Putamen (tissue), 1 donor: Measurements from ENCODE around the gene ZNF646.

Source experiments
- DNase-seq: peaks from one replicate; pipeline ENCODE4 v3.0.0-alpha.2; 2016; ENCODE audit warnings: low spot score

ZNF646 gene

DNA sequence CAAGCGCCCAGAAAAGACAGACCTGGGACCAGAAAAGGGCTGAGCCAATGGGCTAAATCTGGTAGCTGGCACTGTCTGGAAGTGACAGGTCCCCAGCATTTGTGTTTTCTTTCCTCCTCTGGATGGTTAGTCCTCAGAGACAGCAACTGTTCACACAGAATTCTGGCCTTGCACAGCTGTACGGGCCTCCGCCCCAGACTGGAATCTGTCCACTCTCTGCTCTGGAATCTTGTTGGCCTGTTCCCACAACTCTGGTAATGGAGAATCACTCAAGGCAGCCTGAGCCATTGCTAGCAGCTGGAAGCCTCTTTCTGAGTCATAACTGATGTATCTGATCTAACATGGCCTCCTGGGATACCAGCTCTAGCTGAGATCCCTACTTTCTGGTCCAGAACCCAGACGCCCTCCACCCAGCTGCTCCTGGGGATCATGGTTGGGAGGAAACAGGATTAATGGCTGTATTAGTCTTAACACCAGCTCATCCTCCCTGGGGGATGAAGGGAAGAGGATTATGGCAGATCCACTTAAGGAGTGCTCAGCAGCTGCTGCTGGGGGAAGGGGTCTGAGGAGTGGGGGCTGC is 9.2 kb upstream of the ZNF646 start:
- no peak for DNase-seq

DNA sequence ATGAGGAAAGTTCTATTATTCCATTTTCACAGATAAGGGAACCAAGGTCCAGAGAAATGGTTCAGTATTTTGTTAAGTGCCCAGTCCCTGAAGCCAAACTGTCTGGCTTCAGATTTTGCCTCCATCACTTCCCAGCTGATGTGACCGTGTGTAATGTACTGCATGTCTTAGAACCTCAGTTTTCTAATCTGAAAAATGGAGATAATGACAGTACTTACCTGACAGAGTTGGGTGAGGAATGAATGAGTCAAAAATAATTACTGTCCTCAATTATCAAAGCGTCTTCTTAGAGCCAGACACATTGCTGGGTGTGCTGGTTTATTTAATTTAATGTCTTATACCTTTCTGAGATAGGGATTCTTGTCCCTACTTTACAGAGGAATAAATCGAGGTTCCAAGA is 6.9 kb upstream of the ZNF646 start:
- DNase-seq: no peak

DNA sequence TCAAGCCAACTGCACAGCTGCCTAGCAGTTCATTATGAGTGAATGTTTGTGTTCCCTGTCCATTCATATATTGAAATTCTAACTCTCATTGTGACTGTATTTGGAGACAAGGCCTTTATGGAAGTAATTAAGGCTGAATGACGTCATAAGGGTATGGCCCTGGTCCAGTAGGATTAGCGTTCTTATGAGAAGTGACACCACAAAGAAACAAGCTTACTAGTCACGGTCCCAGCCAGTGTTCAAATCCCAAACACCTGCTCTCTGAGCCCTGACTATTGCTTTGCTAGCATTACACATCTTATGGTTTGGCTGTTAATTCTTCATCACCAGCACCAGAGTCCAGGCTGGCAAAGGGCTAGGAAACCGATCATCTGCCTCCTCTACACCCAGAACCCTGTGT is 2.4 kb upstream of the ZNF646 start:
- DNase-seq: no peak

DNA sequence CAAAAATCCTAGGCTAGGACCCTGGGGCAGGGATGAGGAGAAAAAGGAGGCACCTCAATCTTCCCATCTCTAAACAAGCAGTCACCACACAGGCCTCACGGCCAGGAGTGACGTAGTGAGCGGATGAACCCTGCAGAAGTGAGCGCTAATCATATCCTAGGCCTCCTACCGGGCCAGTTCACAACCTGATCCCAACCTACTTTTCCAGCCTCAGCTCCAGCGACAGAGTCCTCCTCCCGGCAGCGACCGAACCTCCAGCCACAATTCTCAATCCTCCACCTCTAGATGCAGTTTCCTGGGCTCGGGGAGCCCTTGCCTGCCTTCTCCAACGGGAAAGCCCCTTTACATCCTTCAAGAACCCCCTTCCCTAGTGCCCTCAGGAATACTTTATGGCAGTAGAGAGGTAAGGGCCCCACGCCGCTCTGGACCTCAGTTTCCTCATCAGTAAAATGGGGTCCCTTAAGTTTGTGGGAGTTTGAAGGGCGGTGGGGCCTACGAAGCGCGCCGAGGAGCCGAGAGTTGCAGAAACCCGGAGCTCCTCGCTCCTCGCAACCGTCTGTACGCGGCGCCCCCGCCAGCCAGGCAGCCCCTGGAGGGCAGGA is 1.6 kb upstream of the ZNF646 start:
- no peak for DNase-seq

DNA sequence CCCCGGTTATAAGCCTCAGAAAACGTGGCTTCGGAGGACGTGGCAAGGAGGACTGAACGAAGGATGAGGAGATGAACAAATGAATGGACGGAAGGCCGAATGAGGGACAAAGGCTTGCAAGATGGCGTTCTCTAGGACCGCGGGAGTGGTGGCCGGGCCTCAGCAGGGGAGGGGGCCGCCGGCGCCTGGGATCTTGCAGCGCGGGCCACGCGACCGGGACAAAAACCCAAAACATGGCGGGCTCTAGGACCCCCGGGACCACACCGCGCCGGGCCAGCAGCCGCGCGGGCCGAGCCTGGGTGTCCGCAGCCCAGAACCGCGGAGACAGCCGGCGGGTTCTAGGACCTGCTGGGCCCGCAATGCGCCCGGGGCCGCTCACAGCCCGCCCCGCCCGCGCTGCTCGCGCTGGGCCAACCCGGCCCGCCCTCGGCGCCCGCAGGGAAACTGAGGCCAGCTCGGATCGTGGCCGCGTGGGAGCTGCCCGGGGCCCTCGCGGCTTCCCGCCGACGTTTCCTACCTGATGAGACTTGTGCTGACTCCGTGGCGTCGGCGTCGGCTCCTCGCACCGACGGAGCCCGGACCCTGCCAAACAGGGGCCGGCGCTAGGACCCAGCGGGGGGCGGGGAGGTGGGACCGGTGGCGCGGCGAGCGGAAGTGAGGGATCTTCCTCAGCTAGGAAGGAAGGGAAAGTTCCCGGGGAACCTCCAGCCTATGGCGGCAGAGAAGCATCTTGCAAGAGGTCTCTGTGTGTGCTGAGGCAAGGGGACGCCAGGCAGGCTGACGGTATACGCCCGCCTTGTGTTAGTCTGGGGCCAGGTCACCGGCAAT is 866 bp upstream of the ZNF646 start:
- peak; percentile 90 for DNase-seq

DNA sequence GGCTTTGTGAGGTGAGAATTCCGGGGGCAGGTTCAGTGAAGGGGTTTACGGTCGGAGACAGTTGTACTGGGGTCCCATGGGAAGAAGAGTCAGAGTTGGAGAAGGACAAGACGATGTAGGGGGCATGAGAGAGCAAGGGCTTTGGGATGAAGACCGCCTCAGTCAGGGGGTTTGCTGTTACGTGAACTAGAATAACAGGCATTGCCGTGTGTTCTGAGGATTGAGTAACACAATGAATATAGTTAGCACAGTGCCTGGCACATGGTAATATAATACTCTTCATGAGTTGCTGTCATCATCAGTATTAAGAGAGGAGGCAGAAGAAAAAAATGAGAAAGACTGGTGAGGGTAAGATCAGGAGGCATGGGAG is 577 bp downstream of the ZNF646 start:
- DNase-seq: no peak

DNA sequence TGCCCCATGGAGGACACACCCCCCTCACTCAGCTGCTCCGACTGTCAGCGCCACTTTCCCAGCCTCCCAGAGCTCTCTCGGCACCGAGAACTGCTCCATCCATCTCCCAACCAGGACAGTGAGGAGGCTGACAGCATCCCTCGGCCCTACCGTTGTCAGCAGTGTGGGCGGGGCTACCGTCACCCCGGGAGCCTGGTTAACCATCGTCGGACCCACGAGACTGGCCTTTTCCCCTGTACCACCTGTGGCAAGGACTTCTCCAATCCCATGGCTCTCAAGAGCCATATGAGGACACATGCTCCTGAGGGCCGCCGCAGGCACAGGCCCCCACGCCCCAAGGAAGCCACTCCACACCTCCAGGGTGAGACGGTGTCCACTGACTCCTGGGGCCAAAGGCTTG is 2.1 kb downstream of the ZNF646 start:
- no peak for DNase-seq

DNA sequence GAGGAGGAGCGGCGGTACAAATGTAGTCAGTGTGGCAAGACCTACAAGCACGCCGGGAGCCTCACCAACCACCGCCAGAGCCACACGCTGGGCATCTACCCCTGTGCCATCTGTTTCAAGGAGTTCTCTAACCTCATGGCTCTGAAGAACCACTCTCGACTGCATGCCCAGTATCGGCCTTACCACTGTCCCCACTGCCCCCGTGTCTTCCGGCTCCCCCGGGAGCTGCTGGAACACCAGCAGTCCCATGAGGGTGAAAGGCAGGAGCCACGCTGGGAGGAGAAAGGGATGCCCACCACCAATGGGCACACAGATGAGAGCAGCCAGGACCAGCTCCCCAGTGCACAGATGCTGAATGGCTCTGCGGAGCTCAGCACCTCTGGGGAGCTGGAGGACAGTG is 2.8 kb downstream of the ZNF646 start:
- DNase-seq: no peak

DNA sequence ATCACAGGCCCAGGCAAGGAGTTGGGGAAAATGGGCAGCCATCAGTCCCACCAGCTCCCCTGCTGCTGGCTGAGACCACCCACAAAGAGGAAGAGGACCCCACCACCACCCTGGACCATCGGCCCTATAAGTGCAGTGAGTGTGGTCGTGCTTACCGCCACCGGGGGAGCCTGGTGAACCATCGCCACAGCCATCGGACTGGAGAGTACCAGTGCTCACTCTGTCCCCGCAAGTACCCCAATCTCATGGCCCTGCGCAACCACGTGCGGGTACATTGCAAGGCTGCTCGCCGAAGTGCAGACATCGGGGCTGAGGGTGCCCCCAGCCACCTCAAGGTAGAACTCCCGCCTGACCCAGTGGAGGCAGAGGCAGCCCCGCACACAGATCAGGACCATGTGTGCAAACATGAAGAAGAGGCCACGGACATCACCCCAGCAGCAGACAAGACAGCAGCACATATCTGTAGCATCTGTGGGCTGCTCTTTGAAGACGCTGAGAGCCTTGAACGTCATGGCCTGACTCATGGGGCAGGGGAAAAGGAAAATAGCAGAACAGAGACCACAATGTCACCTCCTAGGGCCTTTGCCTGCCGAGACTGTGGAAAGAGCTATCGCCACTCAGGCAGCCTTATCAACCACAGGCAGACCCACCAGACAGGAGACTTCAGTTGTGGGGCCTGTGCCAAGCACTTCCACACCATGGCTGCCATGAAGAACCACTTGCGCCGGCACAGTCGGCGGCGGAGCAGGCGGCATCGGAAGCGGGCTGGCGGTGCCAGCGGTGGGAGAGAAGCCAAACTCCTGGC is 3.6 kb downstream of the ZNF646 start:
- DNase-seq: no peak

DNA sequence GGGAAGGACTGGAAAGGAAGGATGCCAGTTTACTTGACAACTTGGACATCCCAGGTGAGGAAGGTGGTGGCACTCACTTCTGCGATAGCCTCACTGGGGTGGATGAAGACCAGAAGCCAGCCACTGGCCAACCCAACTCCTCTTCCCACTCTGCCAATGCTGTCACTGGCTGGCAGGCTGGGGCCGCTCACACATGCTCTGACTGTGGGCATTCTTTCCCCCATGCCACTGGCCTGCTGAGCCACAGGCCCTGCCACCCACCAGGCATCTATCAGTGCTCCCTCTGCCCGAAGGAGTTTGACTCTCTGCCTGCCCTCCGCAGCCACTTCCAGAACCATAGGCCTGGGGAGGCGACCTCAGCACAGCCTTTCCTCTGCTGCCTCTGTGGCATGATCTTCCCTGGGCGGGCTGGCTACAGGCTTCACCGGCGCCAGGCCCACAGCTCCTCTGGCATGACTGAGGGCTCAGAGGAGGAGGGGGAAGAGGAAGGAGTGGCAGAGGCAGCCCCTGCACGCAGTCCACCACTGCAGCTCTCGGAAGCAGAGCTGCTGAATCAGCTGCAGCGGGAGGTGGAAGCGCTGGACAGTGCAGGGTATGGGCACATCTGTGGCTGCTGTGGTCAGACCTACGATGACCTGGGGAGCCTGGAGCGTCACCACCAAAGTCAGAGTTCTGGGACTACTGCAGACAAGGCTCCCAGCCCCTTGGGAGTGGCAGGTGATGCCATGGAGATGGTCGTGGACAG is 4.5 kb downstream of the ZNF646 start:
- DNase-seq: no peak

DNA sequence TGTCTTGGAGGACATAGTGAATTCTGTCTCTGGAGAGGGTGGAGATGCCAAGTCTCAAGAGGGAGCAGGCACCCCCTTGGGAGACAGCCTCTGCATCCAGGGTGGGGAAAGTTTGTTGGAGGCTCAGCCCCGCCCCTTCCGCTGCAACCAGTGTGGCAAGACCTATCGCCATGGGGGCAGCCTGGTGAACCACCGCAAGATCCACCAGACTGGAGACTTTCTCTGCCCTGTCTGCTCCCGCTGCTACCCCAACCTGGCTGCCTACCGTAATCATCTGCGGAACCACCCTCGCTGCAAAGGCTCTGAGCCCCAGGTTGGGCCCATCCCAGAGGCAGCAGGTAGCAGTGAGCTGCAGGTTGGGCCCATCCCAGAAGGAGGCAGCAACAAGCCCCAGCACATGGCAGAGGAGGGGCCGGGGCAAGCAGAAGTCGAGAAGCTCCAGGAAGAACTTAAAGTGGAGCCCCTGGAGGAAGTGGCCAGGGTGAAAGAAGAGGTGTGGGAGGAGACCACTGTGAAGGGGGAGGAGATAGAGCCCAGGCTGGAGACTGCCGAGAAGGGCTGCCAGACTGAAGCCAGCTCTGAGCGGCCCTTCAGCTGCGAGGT is 5.2 kb downstream of the ZNF646 start:
- DNase-seq: no peak

DNA sequence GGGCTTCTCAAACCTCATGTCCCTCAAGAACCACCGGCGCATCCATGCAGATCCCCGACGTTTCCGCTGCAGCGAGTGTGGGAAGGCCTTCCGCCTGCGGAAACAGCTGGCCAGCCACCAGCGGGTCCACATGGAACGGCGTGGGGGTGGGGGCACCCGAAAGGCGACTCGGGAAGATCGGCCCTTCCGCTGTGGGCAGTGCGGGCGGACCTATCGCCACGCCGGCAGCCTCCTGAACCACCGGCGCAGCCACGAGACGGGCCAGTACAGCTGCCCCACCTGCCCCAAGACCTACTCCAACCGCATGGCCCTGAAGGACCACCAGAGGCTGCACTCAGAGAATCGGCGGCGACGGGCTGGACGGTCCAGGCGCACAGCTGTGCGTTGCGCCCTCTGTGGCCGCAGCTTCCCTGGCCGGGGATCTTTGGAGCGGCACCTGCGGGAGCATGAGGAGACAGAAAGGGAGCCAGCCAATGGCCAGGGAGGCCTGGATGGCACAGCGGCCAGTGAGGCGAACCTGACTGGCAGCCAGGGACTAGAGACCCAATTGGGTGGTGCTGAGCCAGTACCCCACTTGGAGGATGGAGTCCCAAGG is 5.9 kb downstream of the ZNF646 start:
- DNase-seq: no peak

DNA sequence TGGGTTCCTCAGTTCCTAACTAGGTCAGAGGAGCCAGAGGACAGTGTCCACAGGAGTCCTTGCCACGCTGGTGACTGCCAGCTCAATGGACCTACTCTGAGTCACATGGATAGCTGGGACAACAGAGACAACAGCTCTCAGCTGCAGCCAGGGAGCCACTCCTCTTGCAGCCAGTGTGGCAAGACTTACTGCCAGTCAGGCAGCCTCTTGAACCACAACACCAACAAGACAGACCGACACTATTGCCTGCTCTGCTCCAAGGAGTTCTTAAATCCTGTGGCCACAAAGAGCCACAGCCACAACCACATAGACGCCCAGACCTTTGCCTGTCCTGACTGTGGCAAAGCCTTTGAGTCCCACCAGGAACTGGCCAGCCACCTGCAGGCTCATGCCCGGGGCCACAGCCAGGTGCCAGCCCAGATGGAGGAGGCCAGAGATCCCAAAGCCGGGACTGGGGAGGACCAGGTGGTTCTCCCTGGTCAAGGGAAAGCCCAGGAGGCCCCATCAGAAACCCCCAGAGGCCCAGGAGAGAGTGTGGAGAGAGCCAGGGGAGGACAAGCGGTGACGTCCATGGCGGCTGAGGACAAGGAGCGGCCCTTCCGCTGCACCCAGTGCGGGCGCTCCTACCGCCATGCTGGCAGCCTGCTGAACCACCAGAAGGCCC is 6.7 kb downstream of the ZNF646 start:
- DNase-seq: no peak

DNA sequence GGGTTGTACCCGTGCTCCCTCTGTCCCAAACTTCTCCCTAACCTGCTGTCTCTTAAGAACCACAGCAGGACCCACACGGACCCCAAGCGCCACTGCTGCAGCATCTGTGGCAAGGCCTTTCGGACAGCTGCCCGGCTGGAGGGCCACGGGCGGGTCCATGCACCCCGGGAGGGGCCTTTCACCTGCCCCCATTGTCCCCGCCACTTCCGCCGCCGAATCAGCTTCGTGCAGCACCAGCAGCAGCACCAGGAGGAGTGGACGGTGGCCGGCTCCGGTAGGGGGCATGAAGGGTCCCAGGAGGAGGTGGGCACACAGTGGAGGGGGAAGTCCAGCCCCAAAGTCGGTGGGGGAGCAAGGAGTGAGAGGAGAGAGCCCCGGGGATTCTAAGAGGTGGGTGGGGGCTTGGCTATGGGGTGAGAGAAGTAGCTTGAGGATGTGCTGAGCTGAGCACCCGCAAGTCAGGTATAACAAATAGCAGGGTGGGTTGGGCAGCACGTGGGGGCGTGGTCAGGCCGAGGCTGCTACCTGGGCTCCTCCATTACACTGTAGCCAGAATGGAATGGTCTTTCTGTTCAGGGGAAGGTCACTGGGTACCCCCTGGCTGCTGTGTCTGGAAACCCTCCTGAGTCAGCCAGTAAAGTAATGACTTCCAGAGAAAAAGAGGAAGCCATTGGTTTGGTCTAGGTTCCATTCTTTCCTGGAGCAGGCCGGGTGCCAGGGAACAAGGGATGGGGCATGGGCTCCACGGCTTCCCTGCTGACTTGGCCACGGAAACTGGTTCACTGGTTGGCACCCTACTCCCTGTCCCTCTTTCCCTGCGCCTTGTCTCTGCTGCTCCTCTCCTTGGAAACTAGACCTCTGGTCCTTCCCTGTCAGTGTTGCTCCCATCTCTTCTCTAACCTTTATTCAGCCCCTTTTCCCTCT is 7.5 kb downstream of the ZNF646 start:
- DNase-seq: no peak

DNA sequence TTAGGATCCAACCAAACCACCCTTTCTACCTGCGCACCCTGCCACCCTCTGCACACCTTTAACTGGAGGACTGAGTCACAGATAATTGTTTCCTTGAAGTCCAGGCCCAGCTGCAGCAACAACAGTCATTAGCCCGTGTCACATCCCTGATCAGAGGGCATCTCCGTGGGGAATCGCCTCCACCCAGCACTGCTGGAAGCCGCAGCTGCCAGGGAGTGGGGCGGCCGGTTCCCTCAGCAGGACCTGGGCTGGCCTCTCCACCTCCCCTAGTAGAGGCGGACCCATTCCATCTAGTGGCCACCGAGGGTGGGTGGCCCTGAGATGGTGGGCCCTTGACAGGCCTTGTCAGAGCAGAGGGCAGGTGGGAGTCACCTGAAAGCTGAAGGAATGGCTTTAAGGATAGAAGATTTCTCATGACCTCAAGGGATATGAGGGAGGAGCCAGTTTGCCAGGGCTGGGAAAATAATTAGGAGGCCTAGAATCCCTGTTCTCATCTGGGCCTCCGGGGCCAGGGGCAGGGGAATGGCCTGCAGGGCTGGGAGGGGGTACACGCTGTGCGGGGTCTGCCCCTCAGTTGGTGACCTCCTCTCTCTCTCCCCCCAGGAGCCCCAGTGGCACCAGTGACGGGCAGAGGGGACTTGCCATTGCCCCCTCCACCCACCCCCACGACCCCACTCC is 8.3 kb downstream of the ZNF646 start:
- no peak for DNase-seq

DNA sequence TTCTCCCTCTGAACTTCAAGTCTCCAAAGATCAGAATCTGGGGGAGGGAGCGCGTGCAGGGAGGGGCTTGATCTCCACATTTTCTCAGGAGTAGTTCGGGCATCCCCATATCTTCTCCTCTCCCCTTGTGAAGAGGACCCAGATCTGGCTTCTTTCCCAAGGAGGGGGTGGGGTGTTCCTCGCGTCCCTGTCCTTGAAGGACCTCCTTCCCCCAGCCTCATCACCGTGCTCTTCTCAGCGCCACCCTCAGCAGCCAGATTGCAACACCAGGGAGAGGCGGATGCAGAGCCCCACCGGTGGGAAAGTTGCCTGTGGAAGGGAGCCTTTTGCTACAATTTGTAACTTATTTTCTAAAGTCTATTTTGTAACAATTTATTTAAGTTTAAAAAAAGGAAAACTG is 8.9 kb downstream of the ZNF646 start:
- no peak for DNase-seq

DNA sequence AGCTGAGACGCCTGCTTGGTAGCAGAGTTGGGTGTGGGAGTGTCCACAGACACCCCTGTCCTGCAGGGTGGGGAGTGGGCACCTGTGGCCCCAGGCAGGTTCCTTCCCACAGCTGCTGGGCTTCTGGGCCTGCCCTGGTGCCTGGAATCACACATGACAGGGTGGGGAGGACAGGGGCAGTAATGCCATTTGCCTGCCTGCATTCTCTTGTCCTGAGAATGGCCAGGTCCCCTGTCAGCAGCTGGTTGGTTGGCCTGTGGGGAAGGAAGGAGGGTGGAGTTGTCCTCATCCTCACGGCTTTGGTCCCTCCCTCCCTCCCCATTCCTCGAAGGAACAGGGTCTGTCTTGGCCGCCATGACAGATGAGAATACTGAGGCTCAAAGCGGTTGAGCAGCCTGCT is 9.3 kb downstream of the ZNF646 start:
- DNase-seq: no peak

DNA sequence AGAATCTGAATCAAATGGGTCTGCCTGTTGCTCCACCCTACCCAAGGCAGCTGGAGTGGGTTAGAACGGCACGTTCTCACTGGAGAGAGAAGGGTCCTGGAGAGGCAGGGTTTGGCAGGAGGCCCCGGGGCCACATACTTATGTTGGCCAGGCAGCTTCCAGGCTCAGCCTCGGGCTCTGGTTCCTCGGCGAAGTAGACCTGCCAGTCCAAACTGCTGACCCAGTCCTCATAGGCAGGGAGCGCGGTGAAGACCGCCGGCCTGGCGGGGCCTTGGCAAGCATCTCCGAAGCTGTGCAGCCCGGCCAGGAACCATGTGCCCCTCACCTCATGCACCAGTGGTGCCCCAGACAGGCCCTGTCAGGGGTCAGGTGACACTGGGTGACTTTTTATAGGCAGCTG is 9.8 kb downstream of the ZNF646 start:
- no peak for DNase-seq
